H9 (cell line): Measurements from ENCODE around the gene RNF113B. TPM values are rescaled to one million over a fixed set of nuclear protein-coding genes. Genes with fewer than 3 reads are reported as not detected.

Experiments
- DNase-seq: peaks from one replicate; pipeline ENCODE4 v3.0.0-alpha.2; 2017
- H2AFZ ChIP-seq: one replicate; pipeline ENCODE4 v1.6.1; 2013; ENCODE audit warnings: mild to moderate bottlenecking, low read length, control low read depth, moderate library complexity
- H2AK5ac ChIP-seq: 2 replicates; pipeline ENCODE4 v1.6.1; 2013; ENCODE audit warnings: low read length, control low read depth, mixed read lengths; ENCODE audit not compliant: insufficient read length
- H2BK120ac ChIP-seq: one replicate; pipeline ENCODE4 v1.6.1; 2013; ENCODE audit warnings: low read depth, mild to moderate bottlenecking, low read length, control low read depth, inconsistent platforms; ENCODE audit not compliant: poor library complexity, severe bottlenecking
- H2BK12ac ChIP-seq: 2 replicates; pipeline ENCODE4 v1.6.1; 2013; ENCODE audit warnings: low read length, control low read depth, mixed read lengths, low read depth; ENCODE audit not compliant: insufficient read length
- H2BK15ac ChIP-seq: 2 replicates; pipeline ENCODE4 v1.6.1; 2013; ENCODE audit warnings: low read depth, low read length, control low read depth
- H2BK20ac ChIP-seq: one replicate; pipeline ENCODE4 v1.6.1; 2013; ENCODE audit warnings: low read depth, mild to moderate bottlenecking, low read length, control low read depth, inconsistent platforms; ENCODE audit not compliant: poor library complexity, severe bottlenecking
- H2BK5ac ChIP-seq: 2 replicates; pipeline ENCODE4 v1.6.1; 2013; ENCODE audit warnings: low read length, control low read depth, mixed read lengths; ENCODE audit not compliant: insufficient read length
- H3K14ac ChIP-seq: 2 replicates; pipeline ENCODE4 v1.6.1; 2013; ENCODE audit warnings: low read length, control low read depth; ENCODE audit not compliant: insufficient read depth
- H3K18ac ChIP-seq: 2 replicates; pipeline ENCODE4 v1.6.1; 2013; ENCODE audit warnings: low read depth, mild to moderate bottlenecking, mixed read lengths, low read length, control low read depth; ENCODE audit not compliant: insufficient read length
- H3K23ac ChIP-seq: 2 replicates; pipeline ENCODE4 v1.6.1; 2013; ENCODE audit warnings: low read length, control low read depth, mixed read lengths, low read depth; ENCODE audit not compliant: insufficient read length
- H3K23me2 ChIP-seq: 2 replicates; pipeline ENCODE4 v1.6.1; 2013; ENCODE audit warnings: low read depth, mild to moderate bottlenecking, mixed read lengths, low read length, control low read depth; ENCODE audit not compliant: insufficient read length, poor library complexity, severe bottlenecking
- H3K27ac ChIP-seq: 2 replicates; pipeline ENCODE4 v1.5.1; 2013; ENCODE audit warnings: low read length, control low read depth, mixed read lengths, low read depth; ENCODE audit not compliant: insufficient read length
- H3K27me3 ChIP-seq: 2 replicates; pipeline ENCODE4 v1.6.1; 2013; ENCODE audit warnings: low read length, control low read depth, inconsistent platforms; ENCODE audit not compliant: insufficient read depth
- H3K4ac ChIP-seq: 2 replicates; pipeline ENCODE4 v1.6.1; 2013; ENCODE audit warnings: low read depth, mild to moderate bottlenecking, control low read depth, inconsistent platforms, low read length, moderate library complexity
- H3K4me1 ChIP-seq: 2 replicates; pipeline ENCODE4 v1.6.1; 2013; ENCODE audit warnings: low read length, control low read depth, inconsistent platforms; ENCODE audit not compliant: insufficient read depth
- H3K4me2 ChIP-seq: 2 replicates; pipeline ENCODE4 v1.6.1; 2013; ENCODE audit warnings: low read length, control low read depth, mixed read lengths; ENCODE audit not compliant: insufficient read length, insufficient read depth
- H3K56ac ChIP-seq: 2 replicates; pipeline ENCODE4 v1.6.1; 2013; ENCODE audit warnings: low read depth, mild to moderate bottlenecking, mixed read lengths, low read length, control low read depth; ENCODE audit not compliant: insufficient read length
- H3K79me1 ChIP-seq: 2 replicates; pipeline ENCODE4 v1.6.1; 2013; ENCODE audit warnings: low read depth, mild to moderate bottlenecking, moderate library complexity, low read length, control low read depth, inconsistent platforms; ENCODE audit not compliant: insufficient read depth, poor library complexity, severe bottlenecking
- H3K79me2 ChIP-seq: 2 replicates; pipeline ENCODE4 v1.6.1; 2013; ENCODE audit warnings: low read length, control low read depth, inconsistent platforms; ENCODE audit not compliant: insufficient read depth
- H3K9ac ChIP-seq: 2 replicates; pipeline ENCODE4 v1.6.1; 2013; ENCODE audit warnings: low read length, control low read depth, mixed read lengths; ENCODE audit not compliant: insufficient read length; ENCODE audit errors: extremely low read depth
- H3K9me3 ChIP-seq: one replicate; pipeline ENCODE4 v1.6.1; 2013; ENCODE audit warnings: low read depth, low read length, inconsistent platforms; ENCODE audit not compliant: control insufficient read depth
- H3T11ph ChIP-seq: one replicate; pipeline ENCODE4 v1.6.1; 2013; ENCODE audit warnings: mild to moderate bottlenecking, low read length, control low read depth, inconsistent platforms
- H4K20me1 ChIP-seq: one replicate; pipeline ENCODE4 v1.6.1; 2013; ENCODE audit not compliant: control insufficient read depth, insufficient read length, insufficient read depth
- H4K5ac ChIP-seq: 2 replicates; pipeline ENCODE4 v1.6.1; 2013; ENCODE audit warnings: low read depth, mild to moderate bottlenecking, mixed read lengths, low read length, control low read depth; ENCODE audit not compliant: insufficient read length
- H4K8ac ChIP-seq: replicated peaks from 2 replicates; pipeline ENCODE4 v1.6.1; 2013; ENCODE audit warnings: low read length, control low read depth, mixed read lengths, low read depth; ENCODE audit not compliant: insufficient read length
- H4K91ac ChIP-seq: 2 replicates; pipeline ENCODE4 v1.6.1; 2013; ENCODE audit warnings: low read depth, mild to moderate bottlenecking, moderate library complexity, mixed read lengths, low read length, control low read depth; ENCODE audit not compliant: insufficient read length
- H3K27ac Mint-ChIP-seq, 3 experiments: 2 replicates in 2 of 3; 3 replicates in 1 of 3; pipeline ENCODE4 v1.8.0; 2020 to 2021; ENCODE audit warnings: mixed read lengths in 3 of 3, mild to moderate bottlenecking in 1 of 3, moderate library complexity in 1 of 3
- H3K27me3 Mint-ChIP-seq: 2 replicates; pipeline ENCODE4 v1.8.0; 2021; ENCODE audit warnings: low read depth, mild to moderate bottlenecking, moderate library complexity, mixed read lengths
- H3K36me3 Mint-ChIP-seq, 3 experiments: 2 replicates in 2 of 3; 3 replicates in 1 of 3; pipeline ENCODE4 v1.8.0; 2020 to 2021; ENCODE audit warnings: low read depth in 3 of 3, mixed read lengths in 3 of 3; ENCODE audit not compliant: insufficient read depth in 1 of 3
- H3K4me1 Mint-ChIP-seq, 2 experiments: 2 replicates each; pipeline ENCODE4 v1.8.0; 2020; ENCODE audit warnings: mixed read lengths in 2 of 2
- H3K4me3 Mint-ChIP-seq, 2 experiments: 2 replicates in 1 of 2; 3 replicates in 1 of 2; pipeline ENCODE4 v1.8.0; 2020 to 2021; ENCODE audit warnings: mild to moderate bottlenecking in 2 of 2, mixed read lengths in 2 of 2, moderate library complexity in 1 of 2
- H3K9me3 Mint-ChIP-seq, 2 experiments: 2 replicates in 1 of 2; 3 replicates in 1 of 2; pipeline ENCODE4 v1.8.0; 2020; ENCODE audit warnings: mild to moderate bottlenecking in 2 of 2, mixed read lengths in 2 of 2, moderate library complexity in 1 of 2
- WGBS: extraction: QIAGEN DNeasy Blood & Tissue Kit; methylation state at CpG from one replicate; pipeline ENCODE4 v1.1.7; 2013; ENCODE audit warnings: missing lambda C conversion rate, low lambda C conversion rate, mixed read lengths; ENCODE audit not compliant: insufficient read length; ENCODE audit errors: extremely low coverage; 5-methylcytosine and 5-hydroxymethylcytosine counted together
- long read RNA-seq: library from polyadenylated mRNA; unstranded; transcript quantifications from one replicate; pipeline ENCODE4 v2.0.0, GENCODE V29; 2020
- total RNA-seq: library from RNA; stranded (reverse); gene quantifications from 2 replicates; pipeline ENCODE4 v1.2.1, GENCODE V29; 2021
- TF ChIP-seq, protein P1 (sequence below): fragments of 200-600 bp; sonication (generic); conservative IDR thresholded peaks from 3 replicates; pipeline ENCODE4 v1.8.0; 2021; ENCODE audit warnings: antibody characterized with exemption, mild to moderate bottlenecking

Gene RNF113B
- not detected in 2 replicates for total RNA-seq
- long read RNA-seq, result 0 reads

- H2BK5ac ChIP-seq, result no peak within 1 kb of the TSS
- peaks cover 24% of the 10 kb centered on the region for H3K4me1 ChIP-seq
- Mint-ChIP-seq H3K9me3 (no peaks in the 10 kb centered on the region), H3K27ac (peak within 1 kb of the TSS in 2 of 3 experiments; percentile 84 to 87; a peak in 2 of 7 replicates), H3K4me1 (peaks cover 52 to 61% of the 10 kb centered on the region in 2 experiments), H3K36me3 (peaks cover 4 to 13% (median 12%) of the 10 kb centered on the region in 3 experiments; a peak in 4 of 7 replicates), H3K4me3 (no peak within 1 kb of the TSS), H3K27me3 (no peaks in the 10 kb centered on the region)
- no peak within 1 kb of the TSS for H3K23ac ChIP-seq
- no peak within 1 kb of the TSS for H4K91ac ChIP-seq
- H3K4me2 ChIP-seq, result no peak within 1 kb of the TSS
- no peak within 1 kb of the TSS for H4K5ac ChIP-seq
- no peaks in the 10 kb centered on the region for H3K9me3 ChIP-seq
- H2BK120ac ChIP-seq, result no peak within 1 kb of the TSS
- H4K8ac ChIP-seq, result no peak within 1 kb of the TSS
- no peak within 1 kb of the TSS for H3K9ac ChIP-seq
- H3K27ac ChIP-seq, result no peak within 1 kb of the TSS
- H3K4ac ChIP-seq, result no peak within 1 kb of the TSS
- peaks cover 1% of the 10 kb centered on the region for H3K79me1 ChIP-seq
- H2AK5ac ChIP-seq, result no peak within 1 kb of the TSS
- no peak within 1 kb of the TSS for H2AFZ ChIP-seq
- H3K79me2 ChIP-seq, result peaks cover 2% of the 10 kb centered on the region; the same call in 1 of the 2 replicates
- no CpG with 5 or more reads among the region's 58 CpGs for WGBS
- no peak within 1 kb of the TSS for H3T11ph ChIP-seq
- H2BK20ac ChIP-seq, result no peak within 1 kb of the TSS
- DNase-seq, result no peak
- H3K27me3 ChIP-seq, result no peaks in the 10 kb centered on the region
- no peak within 1 kb of the TSS for H2BK15ac ChIP-seq
- no peak within 1 kb of the TSS for H2BK12ac ChIP-seq
- no peak within 1 kb of the TSS for H3K18ac ChIP-seq
- TF ChIP-seq, protein P1, sequence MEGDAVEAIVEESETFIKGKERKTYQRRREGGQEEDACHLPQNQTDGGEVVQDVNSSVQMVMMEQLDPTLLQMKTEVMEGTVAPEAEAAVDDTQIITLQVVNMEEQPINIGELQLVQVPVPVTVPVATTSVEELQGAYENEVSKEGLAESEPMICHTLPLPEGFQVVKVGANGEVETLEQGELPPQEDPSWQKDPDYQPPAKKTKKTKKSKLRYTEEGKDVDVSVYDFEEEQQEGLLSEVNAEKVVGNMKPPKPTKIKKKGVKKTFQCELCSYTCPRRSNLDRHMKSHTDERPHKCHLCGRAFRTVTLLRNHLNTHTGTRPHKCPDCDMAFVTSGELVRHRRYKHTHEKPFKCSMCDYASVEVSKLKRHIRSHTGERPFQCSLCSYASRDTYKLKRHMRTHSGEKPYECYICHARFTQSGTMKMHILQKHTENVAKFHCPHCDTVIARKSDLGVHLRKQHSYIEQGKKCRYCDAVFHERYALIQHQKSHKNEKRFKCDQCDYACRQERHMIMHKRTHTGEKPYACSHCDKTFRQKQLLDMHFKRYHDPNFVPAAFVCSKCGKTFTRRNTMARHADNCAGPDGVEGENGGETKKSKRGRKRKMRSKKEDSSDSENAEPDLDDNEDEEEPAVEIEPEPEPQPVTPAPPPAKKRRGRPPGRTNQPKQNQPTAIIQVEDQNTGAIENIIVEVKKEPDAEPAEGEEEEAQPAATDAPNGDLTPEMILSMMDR, result no peak
- H3K56ac ChIP-seq, result no peak within 1 kb of the TSS
- no peak within 1 kb of the TSS; the same call in 1 of the 2 replicates for H3K14ac ChIP-seq
- H4K20me1 ChIP-seq, result no peaks in the 10 kb centered on the region
- H3K23me2 ChIP-seq, result no peaks in the 10 kb centered on the region
Observed at GRCh38 chr13:98176777-98177608, at the start of gene RNF113B. TSS of gene RNF113B (minus strand) at chr13:98177269. CDS start at chr13:98177236, 33 bp downstream.
